ENCODE measurements around the gene HSFX4. TPM values are rescaled to one million over a fixed set of nuclear protein-coding genes. Genes with fewer than 3 reads are reported as not detected.

The HSFX4 gene
- total and polyA plus RNA-seq, 2 of the 13 experiments (the other 11 are each of a cell fraction or from before 2014, with no cell fraction given): not detected

GRCh38 chrX:149938427-149938880 is 9.1 kb downstream of the HSFX4 start, which contains the start of gene EOLA2 (continued):
- TF ChIP-seq HNF1A (IDR thresholded peaks at IDR 0.05; ENCODE audit: low read depth) (no peak), HNF1A (CRISPR knock-in tag; IDR thresholded peaks at IDR 0.05; ENCODE audit: borderline replicate concordance) (peak; percentile 52; the same call in 1 of the 2 replicates), FOXP4 (CRISPR knock-in tag; IDR thresholded peaks at IDR 0.05) (0 out of 2 replicates have a peak, but pooled peaks have one; percentile 8), MTERF4 (CRISPR knock-in tag; IDR thresholded peaks at IDR 0.05) (no peak), POGZ (CRISPR knock-in tag; IDR thresholded peaks at IDR 0.05) (peak; percentile 58; the same call in 1 of the 2 replicates), ZNF841 (CRISPR knock-in tag; IDR thresholded peaks at IDR 0.05; ENCODE audit: borderline replicate concordance) (no peak), TBX3 (IDR thresholded peaks at IDR 0.05; ENCODE audit: borderline replicate concordance) (no peak), FOXK2 (IDR thresholded peaks at IDR 0.05) (0 out of 2 replicates have a peak, but pooled peaks have one; percentile 27), ZBTB25 (CRISPR knock-in tag; IDR thresholded peaks at IDR 0.05) (peak; percentile 95), STAG1 (CRISPR knock-in tag; IDR thresholded peaks at IDR 0.05) (0 out of 2 replicates have a peak, but pooled peaks have one; percentile 3), THAP11 (CRISPR knock-in tag; IDR thresholded peaks at IDR 0.05) (peak; percentile 92), PHF8 (CRISPR knock-in tag; IDR thresholded peaks at IDR 0.05) (no peak), IRF9 (CRISPR knock-in tag; IDR thresholded peaks at IDR 0.05; ENCODE audit: borderline replicate concordance) (no peak), BRD4 (CRISPR knock-in tag; IDR thresholded peaks at IDR 0.05) (no peak), ZNF607 (CRISPR knock-in tag; IDR thresholded peaks at IDR 0.05; ENCODE audit: borderline replicate concordance) (no peak), FOXO1 (CRISPR knock-in tag; IDR thresholded peaks at IDR 0.05) (0 out of 2 replicates have a peak, but pooled peaks have one; percentile 11), GABPB1 (CRISPR knock-in tag; IDR thresholded peaks at IDR 0.05) (peak; percentile 81), USF2 (IDR thresholded peaks at IDR 0.05; ENCODE audit: low read depth, low read length) (no peak), USF2 (CRISPR knock-in tag; IDR thresholded peaks at IDR 0.05; ENCODE audit: borderline replicate concordance) (no peak)

Measured in HepG2 (cell line).